ENCODE measurements around the gene SLC43A2. TPM values are rescaled to one million over a fixed set of nuclear protein-coding genes. Genes with fewer than 3 reads are reported as not detected.

The SLC43A2 gene
- total and polyA plus RNA-seq, 2 of the 13 experiments (the other 11 are each of a cell fraction or from before 2014, with no cell fraction given): 7.3 to 20.0 TPM

DNA sequence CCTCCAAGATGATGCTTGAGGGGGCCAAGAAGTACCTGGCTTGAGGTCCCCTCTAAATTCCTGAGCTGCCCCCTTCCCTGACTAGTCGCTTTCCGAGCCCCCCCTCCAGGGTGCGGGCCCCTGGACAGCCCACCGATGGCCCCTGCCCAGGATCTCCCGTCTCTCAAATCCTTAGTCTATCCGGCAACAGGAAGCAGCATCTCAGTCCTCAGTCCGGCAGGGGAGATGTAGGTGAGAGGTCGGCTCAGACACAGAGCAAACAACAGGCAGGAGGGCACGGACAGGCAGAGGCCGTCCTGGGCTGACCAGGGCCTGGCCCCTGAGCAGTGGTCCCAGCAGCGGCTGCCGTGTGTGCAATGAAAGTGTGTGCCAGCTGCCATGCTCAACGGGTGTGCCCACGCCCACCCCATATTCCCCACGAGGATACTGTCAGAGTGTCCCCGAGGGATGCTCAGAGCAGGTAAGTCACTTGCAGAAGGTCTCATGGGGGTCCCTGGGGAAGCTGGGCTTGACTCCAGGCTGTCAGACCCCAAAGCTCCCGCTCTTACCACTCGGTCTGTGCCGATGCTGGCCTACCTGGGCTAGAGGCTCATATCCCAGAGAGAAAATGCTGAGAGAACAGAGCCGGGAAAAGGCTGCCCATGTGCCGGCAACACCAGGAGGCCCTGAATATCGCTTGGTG lies 7.2 kb downstream of the SLC43A2 start:
- no TSS peak for BruUV-seq (replicated peaks)
- peak overlapping the region; percentile 45 for H3K4me2 ChIP-seq (ENCODE audit: low read depth, low read length)
- DNase-seq (ENCODE audit: low spot score) (peak; percentile 53), ATAC-seq (peak; percentile 91), FAIRE-seq (no peak)
- H3K4me3 ChIP-seq (replicated peaks in 1 of 3; ENCODE audit: insufficient read depth in 1 of 3, low read depth in 2 of 3, low read length in 3 of 3): peak overlapping the region in 1 of 3 experiments; percentile 22; a peak in 1 of 6 replicates
- H2AFZ ChIP-seq (ENCODE audit: low read length): no peak overlapping the region
- H3K9me3 ChIP-seq (ENCODE audit: low read length): no peaks in the 10 kb centered on the region
- peaks cover 52% of the 10 kb centered on the region for H3K4me1 ChIP-seq (ENCODE audit: insufficient read depth, low read length)
- peak overlapping the region; percentile 25 for H3K27ac ChIP-seq (ENCODE audit: extremely low read length, insufficient read depth, low read length)
- ChIA-PET POLR2A (interaction anchor here (1.2 kb wide), 1 partner anchor 95 kb away, joined by 5 read pairs; no protein-coding TSS in a partner anchor), CTCF (ENCODE audit: low intra/inter-chr PET ratio, low total read pairs) (no interaction called here)
- in situ Hi-C loops (cut with HindIII; ENCODE audit: extremely low pct_ligation_motif_present, low pct_unique_long_range_greater_than_20kb): no loop called here
- WGBS (ENCODE audit: low lambda C conversion rate): 15% methylated on average over 4 of the region's 22 CpGs
- no peaks in the 10 kb centered on the region for H3K79me2 ChIP-seq (ENCODE audit: insufficient read depth, low read length)
- H3K36me3 ChIP-seq (replicated peaks in 1 of 2; ENCODE audit: control insufficient read depth in 1 of 2, insufficient read depth in 2 of 2, low read length in 2 of 2): no peaks in the 10 kb centered on the region; a peak in 1 of 5 replicates
- no peak overlapping the region for H3K9ac ChIP-seq (ENCODE audit: insufficient read depth, low read depth, low read length)
- intact Hi-C loops (cut with micrococcal nuclease; ENCODE audit: unreplicated experiment): no loop called here
- no peaks in the 10 kb centered on the region for H3K27me3 ChIP-seq (ENCODE audit: control insufficient read depth in 1 of 2, insufficient read depth in 2 of 2, low read length in 2 of 2)
- no peaks in the 10 kb centered on the region for H4K20me1 ChIP-seq (ENCODE audit: insufficient read depth, low read length)
- TF ChIP-seq GATAD2A (CRISPR knock-in tag; IDR thresholded peaks at IDR 0.05) (peak; percentile 33; the same call in 1 of the 2 replicates), ZNF605 (CRISPR knock-in tag; IDR thresholded peaks at IDR 0.05) (0 out of 2 replicates have a peak, but pooled peaks have one; percentile 24), RFX3 (CRISPR knock-in tag; IDR thresholded peaks at IDR 0.05) (no peak), NR2F6 (IDR thresholded peaks at IDR 0.05) (no peak), NR2F6 (CRISPR knock-in tag; IDR thresholded peaks at IDR 0.05) (peak; percentile 58; the same call in 1 of the 2 replicates), TARDBP (CRISPR knock-in tag; IDR thresholded peaks at IDR 0.05) (peak; percentile 51; the same call in 1 of the 2 replicates), ZNF234 (CRISPR knock-in tag; conservative IDR thresholded peaks at IDR 0.05) (no peak), MTA3 (CRISPR knock-in tag; IDR thresholded peaks at IDR 0.05) (no peak), SOX13 (IDR thresholded peaks at IDR 0.05) (no peak), SOX13 (CRISPR knock-in tag; conservative IDR thresholded peaks at IDR 0.05 in 1 of 2, IDR thresholded peaks at IDR 0.05 in 1 of 2) (no peak), TEAD2 (CRISPR knock-in tag; IDR thresholded peaks at IDR 0.05) (no peak), SAFB2 (CRISPR knock-in tag; IDR thresholded peaks at IDR 0.05; ENCODE audit: borderline replicate concordance, low read depth) (0 out of 2 replicates have a peak, but pooled peaks have one; percentile 36), LCORL (IDR thresholded peaks at IDR 0.05) (no peak), LCORL (CRISPR knock-in tag; IDR thresholded peaks at IDR 0.05) (peak; percentile 75; the same call in 1 of the 2 replicates), HNRNPL (IDR thresholded peaks at IDR 0.05; ENCODE audit: low read depth, low read length) (peak; percentile 87; the same call in 1 of the 2 replicates), EP300 (IDR thresholded peaks at IDR 0.05; ENCODE audit: low read depth in 2 of 2, low read length in 2 of 2) (peak in 1 of 2 experiments; percentile 41; a peak in 1 of 4 replicates), EP300 (CRISPR knock-in tag; IDR thresholded peaks at IDR 0.05; ENCODE audit: borderline replicate concordance) (no peak), HOXA3 (CRISPR knock-in tag; IDR thresholded peaks at IDR 0.05) (peak; percentile 47; the same call in 1 of the 2 replicates), ZFP90 (CRISPR knock-in tag; IDR thresholded peaks at IDR 0.05; ENCODE audit: borderline replicate concordance) (0 out of 2 replicates have a peak, but pooled peaks have one; percentile 61), ATF7-NPFF (CRISPR knock-in tag; IDR thresholded peaks at IDR 0.05; ENCODE audit: low read depth) (no peak), ZBTB20 (CRISPR knock-in tag; IDR thresholded peaks at IDR 0.05; ENCODE audit: borderline replicate concordance, low read depth) (no peak)
- TF ChIP-seq, protein P1, sequence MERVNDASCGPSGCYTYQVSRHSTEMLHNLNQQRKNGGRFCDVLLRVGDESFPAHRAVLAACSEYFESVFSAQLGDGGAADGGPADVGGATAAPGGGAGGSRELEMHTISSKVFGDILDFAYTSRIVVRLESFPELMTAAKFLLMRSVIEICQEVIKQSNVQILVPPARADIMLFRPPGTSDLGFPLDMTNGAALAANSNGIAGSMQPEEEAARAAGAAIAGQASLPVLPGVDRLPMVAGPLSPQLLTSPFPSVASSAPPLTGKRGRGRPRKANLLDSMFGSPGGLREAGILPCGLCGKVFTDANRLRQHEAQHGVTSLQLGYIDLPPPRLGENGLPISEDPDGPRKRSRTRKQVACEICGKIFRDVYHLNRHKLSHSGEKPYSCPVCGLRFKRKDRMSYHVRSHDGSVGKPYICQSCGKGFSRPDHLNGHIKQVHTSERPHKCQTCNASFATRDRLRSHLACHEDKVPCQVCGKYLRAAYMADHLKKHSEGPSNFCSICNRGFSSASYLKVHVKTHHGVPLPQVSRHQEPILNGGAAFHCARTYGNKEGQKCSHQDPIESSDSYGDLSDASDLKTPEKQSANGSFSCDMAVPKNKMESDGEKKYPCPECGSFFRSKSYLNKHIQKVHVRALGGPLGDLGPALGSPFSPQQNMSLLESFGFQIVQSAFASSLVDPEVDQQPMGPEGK (CRISPR knock-in tag; IDR thresholded peaks at IDR 0.05): peak; percentile 15; the same call in 1 of the 2 replicates
- TF ChIP-seq, protein P2, sequence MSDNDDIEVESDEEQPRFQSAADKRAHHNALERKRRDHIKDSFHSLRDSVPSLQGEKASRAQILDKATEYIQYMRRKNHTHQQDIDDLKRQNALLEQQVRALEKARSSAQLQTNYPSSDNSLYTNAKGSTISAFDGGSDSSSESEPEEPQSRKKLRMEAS (IDR thresholded peaks at IDR 0.05): peak; percentile 41; the same call in 1 of the 2 replicates
- TF ChIP-seq, protein P3, sequence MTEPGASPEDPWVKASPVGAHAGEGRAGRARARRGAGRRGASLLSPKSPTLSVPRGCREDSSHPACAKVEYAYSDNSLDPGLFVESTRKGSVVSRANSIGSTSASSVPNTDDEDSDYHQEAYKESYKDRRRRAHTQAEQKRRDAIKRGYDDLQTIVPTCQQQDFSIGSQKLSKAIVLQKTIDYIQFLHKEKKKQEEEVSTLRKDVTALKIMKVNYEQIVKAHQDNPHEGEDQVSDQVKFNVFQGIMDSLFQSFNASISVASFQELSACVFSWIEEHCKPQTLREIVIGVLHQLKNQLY (CRISPR knock-in tag; IDR thresholded peaks at IDR 0.05): 0 out of 2 replicates have a peak, but pooled peaks have one; percentile 28

Data from HepG2 (cell line).